GM12891 (cell line): ENCODE measurements around the gene GPHB5.
"Not testable (repeated sequence)": the region's sequence is repeated elsewhere in the genome, so short reads cannot be mapped to it uniquely, and the experiment has no call there.

Source experiments
- DNase-seq: peaks from one replicate; pipeline ENCODE4 v3.0.0; 2011; ENCODE audit warnings: low spot score; ENCODE audit not compliant: insufficient read length
- FAIRE-seq: peaks from 2 replicates; lab custom pipeline; 2011; peaks lifted over from hg19 to GRCh38; lab: Jason Lieb, UNC
- PAX5 ChIP-seq: IDR thresholded peaks from 2 replicates; pipeline ENCODE4 v1.6.1; 2011; ENCODE audit warnings: low read length, moderate library complexity, mild to moderate bottlenecking; ENCODE audit not compliant: insufficient read depth, severe bottlenecking
- POLR2A ChIP-seq: IDR thresholded peaks from 2 replicates; pipeline ENCODE4 v1.6.1; 2011; ENCODE audit warnings: low read depth, low read length, control low read depth
- POLR2AphosphoS5 ChIP-seq: IDR thresholded peaks from 2 replicates; pipeline ENCODE4 v1.6.1; 2011; ENCODE audit warnings: low read depth, low read length, control low read depth
- POU2F2 ChIP-seq: IDR thresholded peaks from 2 replicates; pipeline ENCODE4 v1.6.1; 2011; ENCODE audit warnings: low read depth, mild to moderate bottlenecking, control low read depth, low read length, moderate library complexity
- SPI1 ChIP-seq: IDR thresholded peaks from 2 replicates; pipeline ENCODE4 v1.6.1; 2011; ENCODE audit warnings: low read depth, low read length, control low read depth
- TAF1 ChIP-seq: IDR thresholded peaks from 2 replicates; pipeline ENCODE4 v1.6.1; 2011; ENCODE audit warnings: low read depth, low read length, control low read depth

Gene GPHB5

DNA sequence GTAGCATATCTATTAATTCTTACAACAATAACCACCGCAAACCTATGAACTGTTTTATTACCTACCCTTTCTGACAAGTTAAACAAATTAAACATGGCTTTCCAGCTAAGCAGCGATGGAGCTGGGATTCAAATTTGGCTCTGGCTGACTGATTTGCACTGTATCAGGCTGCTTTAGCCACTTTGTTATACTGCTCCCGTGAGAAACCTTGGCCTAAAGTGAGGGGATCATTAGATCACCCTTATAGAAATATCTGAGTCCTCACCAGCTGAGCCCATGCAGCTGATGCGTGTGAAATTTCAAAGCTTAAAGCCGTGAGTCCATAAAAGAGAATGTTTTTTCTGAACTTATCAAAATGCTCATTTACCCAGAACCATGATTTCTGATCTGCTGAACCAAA lies 8.1 kb upstream of the GPHB5 start:
- FAIRE-seq (no peak), DNase-seq (no peak)
- TF ChIP-seq PAX5 (no peak), POU2F2 (no peak), TAF1 (no peak), POLR2A (no peak), POLR2AphosphoS5 (no peak), SPI1 (no peak)

DNA sequence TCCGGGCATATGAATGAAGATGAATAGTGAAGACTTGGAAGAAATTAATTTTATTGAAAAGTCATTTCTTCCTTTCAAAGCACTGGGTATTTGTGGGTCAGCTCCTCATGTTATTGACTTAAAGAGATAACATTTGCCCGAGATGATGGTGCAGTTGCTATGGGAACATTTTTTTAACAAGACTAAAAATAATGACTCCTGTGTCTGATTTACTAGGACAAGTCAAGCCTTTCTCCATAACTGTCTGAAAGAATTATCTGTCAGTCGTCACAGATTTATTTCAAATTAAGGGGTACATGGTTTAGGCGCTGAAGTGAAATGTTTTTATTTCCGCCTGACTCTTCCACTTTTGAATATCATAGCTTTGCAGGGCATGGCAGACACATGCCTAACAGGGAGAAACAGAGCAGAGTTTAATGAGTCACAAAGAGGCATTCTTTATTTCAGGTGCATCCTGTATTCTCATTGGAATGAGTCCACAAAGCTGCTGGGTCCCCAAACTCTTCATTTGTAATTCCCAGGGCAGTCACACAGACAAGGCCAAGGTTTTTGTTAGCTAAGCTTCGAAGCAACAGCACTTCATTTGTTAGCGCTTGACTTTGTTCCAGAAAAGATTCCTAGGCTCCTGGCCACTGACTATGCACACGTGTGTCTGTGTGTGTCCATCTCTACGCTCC lies 4.3 kb upstream of the GPHB5 start:
- DNase-seq: no peak
- TF ChIP-seq SPI1 (no peak), POLR2A (no peak), TAF1 (no peak), POU2F2 (no peak), PAX5 (no peak), POLR2AphosphoS5 (no peak)
- FAIRE-seq: no peak

DNA sequence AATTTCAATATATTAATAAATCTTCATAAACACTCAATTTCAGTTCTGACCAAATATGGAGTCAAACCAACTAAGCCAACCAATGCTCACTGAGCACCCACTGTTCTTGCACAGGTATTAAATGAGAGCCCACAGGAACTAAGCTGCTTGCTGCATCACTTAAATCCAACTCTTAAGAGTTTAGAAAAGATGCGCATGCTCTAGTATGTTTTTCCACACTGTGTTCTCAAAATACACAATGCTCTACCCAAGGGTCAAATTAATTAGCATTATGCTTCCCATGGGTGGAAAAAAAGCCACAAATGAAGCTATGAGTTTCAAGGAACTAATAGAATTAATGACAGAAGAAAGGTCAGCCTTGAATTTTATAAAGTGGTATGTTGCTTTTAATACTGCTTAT lies 3.7 kb upstream of the GPHB5 start:
- DNase-seq (no peak), FAIRE-seq (no peak)
- no peak for TF ChIP-seq PAX5
- no peak for TF ChIP-seq SPI1
- TF ChIP-seq POLR2A: no peak
- TF ChIP-seq POU2F2: no peak
- TF ChIP-seq TAF1: no peak
- no peak for TF ChIP-seq POLR2AphosphoS5

DNA sequence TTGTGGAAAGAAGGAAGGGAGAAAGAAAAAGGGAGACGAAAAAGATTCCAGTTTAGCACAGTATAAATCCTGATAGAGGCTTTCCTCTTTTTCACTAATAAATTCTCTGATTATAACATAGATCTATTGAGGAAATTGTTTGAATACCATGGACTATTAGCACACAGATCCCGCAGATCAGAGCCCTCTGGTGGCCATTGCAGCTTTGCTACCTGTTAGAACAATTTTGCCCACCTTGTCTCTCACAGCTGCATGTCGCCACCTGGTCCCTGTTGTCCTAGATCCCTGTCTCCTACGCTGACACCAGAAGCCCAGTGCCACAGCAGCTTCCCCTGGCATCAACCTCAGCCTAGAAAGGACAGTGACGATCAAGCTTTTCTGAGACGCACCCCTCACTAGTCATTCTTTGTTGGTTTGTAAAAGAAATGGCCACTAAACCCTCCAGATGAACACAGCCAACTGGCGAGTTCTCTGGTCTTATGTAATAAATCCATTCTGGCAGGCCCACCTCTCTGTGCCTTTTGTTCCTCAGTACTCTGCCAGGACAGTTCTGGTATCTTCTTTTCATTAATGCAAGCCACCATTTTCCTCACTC lies 9.9 kb downstream of the GPHB5 start:
- TF ChIP-seq TAF1: no peak
- no peak for TF ChIP-seq PAX5
- no peak for TF ChIP-seq POU2F2
- TF ChIP-seq POLR2A: no peak
- no peak for TF ChIP-seq POLR2AphosphoS5
- TF ChIP-seq SPI1: no peak
- no peak for FAIRE-seq
- DNase-seq: no peak

DNA sequence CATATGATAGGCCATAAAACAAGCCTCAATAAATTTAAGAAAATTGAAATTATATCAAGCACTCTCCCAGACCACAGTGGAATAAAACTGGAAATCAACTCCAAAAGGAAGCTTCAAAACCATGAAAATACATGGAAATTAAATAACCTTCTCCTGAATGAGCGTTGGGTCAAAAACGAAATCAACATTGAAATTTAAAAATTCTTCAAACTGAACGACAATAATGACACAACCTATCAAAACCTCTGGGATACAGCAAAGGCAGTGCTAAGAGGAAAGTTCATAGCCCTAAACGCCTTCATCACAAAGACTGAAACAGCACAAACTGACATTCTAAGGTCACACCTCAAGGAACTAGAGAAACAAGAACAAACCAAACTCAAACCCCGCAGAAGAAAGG lies 14.3 kb downstream of the GPHB5 start:
- DNase-seq, FAIRE-seq: not testable (repeated sequence)

DNA sequence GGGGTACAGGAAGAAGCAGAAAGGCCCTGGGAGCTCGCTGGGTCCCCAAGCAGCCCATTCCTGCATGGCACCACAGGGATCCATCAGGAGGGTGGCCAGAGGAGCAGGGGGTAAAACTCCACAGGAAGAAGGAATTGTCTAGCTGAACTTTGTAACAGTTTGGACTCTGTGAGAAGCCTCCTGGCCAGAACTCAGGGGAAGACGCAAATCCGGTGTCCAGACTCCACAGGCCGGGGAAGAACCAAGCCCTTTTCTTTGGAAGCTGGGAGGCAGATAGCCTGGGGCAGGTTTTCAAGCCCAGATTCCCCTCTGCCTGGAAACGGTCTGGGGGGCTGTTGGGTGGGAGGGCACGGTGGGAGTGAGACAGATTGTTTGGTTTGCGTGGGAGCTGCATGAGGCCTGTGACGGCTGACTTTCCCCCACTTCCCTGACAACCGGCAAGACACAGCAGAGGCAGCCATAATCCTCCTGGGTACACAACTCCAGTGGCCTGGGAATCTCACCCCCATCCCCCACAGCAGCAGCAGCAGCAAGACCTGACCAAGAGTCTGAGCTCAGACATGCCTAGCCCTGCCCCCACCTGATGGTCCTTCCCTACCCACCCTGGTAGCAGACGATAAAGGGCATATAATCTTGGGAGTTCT lies 16.7 kb downstream of the GPHB5 start:
- no peak for DNase-seq
- FAIRE-seq: no peak
- TF ChIP-seq POLR2A (no peak), POU2F2 (no peak), TAF1 (no peak), POLR2AphosphoS5 (no peak), PAX5 (no peak), SPI1 (no peak)

DNA sequence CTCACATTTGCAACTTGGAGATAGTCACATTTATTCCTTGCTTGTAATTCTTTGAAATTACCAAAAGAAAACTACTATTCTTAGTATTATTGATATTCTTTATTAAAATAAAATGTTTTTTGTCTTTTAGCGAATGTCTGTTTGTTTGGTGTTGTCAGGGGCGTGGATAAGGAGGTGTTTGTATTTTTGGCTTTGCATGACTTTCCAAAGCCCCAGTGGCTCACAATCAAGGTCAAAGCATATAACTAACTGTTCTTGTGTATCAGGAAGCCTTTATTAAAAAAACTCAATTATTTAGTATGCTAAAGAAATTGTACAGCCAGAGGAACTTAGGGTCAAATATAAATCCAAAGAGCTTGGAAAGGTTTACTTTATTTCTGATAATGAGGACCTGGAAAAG lies 17.9 kb downstream of the GPHB5 start:
- no peak for DNase-seq
- no peak for FAIRE-seq
- TF ChIP-seq PAX5 (no peak), POU2F2 (no peak), TAF1 (no peak), POLR2AphosphoS5 (no peak), SPI1 (no peak), POLR2A (no peak)

DNA sequence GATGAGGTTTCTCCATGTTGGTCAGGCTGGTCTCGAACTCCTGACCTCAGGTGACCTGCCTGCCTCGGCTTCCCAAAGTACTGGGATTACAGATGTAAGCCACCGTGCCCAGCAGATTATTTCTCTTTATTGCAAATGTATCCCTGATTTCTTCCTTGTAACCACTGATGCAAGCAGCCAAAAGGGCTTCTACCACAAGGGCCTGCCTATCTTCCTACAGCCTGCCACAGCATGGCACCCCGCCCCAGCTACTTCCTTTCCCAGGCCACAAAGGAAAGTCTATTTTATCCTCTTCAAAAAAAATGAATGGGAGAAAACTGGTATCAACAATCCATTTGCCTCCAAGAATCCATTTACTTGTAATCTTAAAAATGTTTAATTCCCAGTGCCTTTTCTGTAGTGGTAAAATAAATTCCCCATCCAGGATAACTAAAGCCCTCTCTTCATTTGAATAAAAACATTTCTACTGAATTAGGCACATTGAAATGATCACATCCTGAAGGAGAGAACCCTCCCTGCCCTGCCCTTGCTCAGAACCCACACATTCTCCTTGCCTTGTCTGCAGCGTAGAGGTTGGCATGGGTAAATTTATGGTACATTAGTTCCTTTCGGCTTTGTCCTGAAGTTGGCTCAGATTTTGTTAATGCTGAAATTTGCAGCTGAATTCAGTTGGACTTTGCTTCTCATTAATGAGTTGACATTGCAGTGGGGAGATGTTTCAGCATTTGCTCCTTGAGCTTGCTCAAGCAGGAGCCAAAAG lies 19.2 kb downstream of the GPHB5 start:
- DNase-seq (no peak), FAIRE-seq (no peak)
- TF ChIP-seq POLR2AphosphoS5: no peak
- no peak for TF ChIP-seq POLR2A
- TF ChIP-seq SPI1: no peak
- TF ChIP-seq PAX5: no peak
- TF ChIP-seq TAF1: no peak
- no peak for TF ChIP-seq POU2F2

DNA sequence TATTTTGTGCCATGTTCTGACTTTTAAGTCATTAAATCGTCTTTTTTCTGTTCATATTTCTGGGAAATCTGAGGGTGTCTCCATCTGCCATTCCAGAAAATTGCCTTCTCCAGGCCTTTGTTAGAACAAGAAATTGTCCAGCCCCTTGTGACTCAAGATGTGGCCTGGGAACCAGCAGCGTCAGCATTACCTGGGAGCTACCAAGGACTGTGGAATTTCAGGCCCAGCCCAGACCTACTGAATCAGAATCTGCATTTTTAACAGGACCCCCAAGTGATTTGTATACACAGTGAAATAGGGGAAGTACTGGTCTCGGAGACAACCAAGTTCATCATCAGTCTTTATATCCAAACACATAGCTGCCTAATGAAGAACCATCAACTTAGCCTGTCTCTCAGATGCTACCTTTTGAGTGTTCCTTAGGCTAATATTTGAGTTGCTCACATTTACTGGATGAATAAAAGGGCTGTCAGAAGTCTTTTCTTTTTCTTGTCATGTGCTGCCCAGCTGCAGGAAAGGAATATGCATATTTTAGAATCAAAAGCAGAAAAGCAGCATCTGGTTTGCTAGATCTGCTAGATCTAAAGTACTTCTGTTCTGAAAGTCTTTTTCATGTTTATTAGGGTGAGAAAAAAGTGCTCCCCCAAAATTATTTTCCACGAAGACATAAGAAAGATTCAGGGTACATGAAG lies 21.2 kb downstream of the GPHB5 start:
- FAIRE-seq (no peak), DNase-seq (no peak)
- no peak for TF ChIP-seq TAF1
- no peak for TF ChIP-seq POU2F2
- TF ChIP-seq SPI1: no peak
- TF ChIP-seq PAX5: no peak
- no peak for TF ChIP-seq POLR2AphosphoS5
- TF ChIP-seq POLR2A: no peak
